Skeletal muscle tissue (tissue), 4 donors: ENCODE measurements around the gene PGLYRP4. TPM values are rescaled to one million over a fixed set of nuclear protein-coding genes. Genes with fewer than 3 reads are reported as not detected.
"Not testable (repeated sequence)": the region's sequence is repeated elsewhere in the genome, so short reads cannot be mapped to it uniquely, and the experiment has no call there.

Experiments used
- H3K27ac ChIP-seq: one replicate; pipeline ENCODE4 v1.7.0; 2013; ENCODE audit warnings: mild to moderate bottlenecking, low read depth, low read length, inconsistent platforms
- H3K27me3 ChIP-seq, 3 donors: one replicate each; pipeline ENCODE4 v1.7.0; 2013; ENCODE audit warnings: low read length in 3 of 3; ENCODE audit not compliant: control insufficient read depth in 3 of 3, insufficient read depth in 3 of 3
- H3K36me3 ChIP-seq, 3 donors: one replicate each; pipeline ENCODE4 v1.7.0; 2013; ENCODE audit warnings: low read length in 3 of 3; ENCODE audit not compliant: control insufficient read depth in 3 of 3, insufficient read depth in 3 of 3
- H3K4me1 ChIP-seq, 3 donors: one replicate each; pipeline ENCODE4 v1.7.0; 2013; ENCODE audit warnings: low read length in 3 of 3, mild to moderate bottlenecking in 3 of 3; ENCODE audit not compliant: control insufficient read depth in 3 of 3, insufficient read depth in 3 of 3
- H3K4me3 ChIP-seq, 3 donors: one replicate each; pipeline ENCODE4 v1.7.0; 2013; ENCODE audit warnings: low read length in 3 of 3
- H3K9ac ChIP-seq, 3 donors: one replicate each; pipeline ENCODE4 v1.7.0; 2013; ENCODE audit warnings: low read length in 3 of 3, mild to moderate bottlenecking in 3 of 3, moderate library complexity in 2 of 3, low read depth in 1 of 3
- H3K9me3 ChIP-seq, 3 donors: one replicate each; pipeline ENCODE4 v1.7.0; 2013; ENCODE audit warnings: low read length in 3 of 3; ENCODE audit not compliant: control insufficient read depth in 3 of 3
- total RNA-seq: library from RNA; depleted of rRNA; stranded (reverse); fragments of >200 nt; gene quantifications from one replicate; pipeline ENCODE4 v1.2.3, GENCODE V29; 2014
- donor health status: Osteomylitis.

PGLYRP4 gene
- total RNA-seq, 1 donor from 2014 or later: not detected

- not testable (repeated sequence) for H3K4me3 ChIP-seq, H3K27ac ChIP-seq, H3K9ac ChIP-seq, H3K27me3 ChIP-seq, H3K4me1 ChIP-seq, H3K36me3 ChIP-seq, H3K9me3 ChIP-seq
These were observed 34.3 kb downstream of the PGLYRP4 start for GRCh38 chr1:153314388-153314787.

GRCh38 chr1:153313288-153313687 lies 35.4 kb downstream of the PGLYRP4 start:
- no peak overlapping the region for H3K27ac ChIP-seq
- H3K36me3 ChIP-seq: no peaks in the 10 kb centered on the region
- H3K27me3 ChIP-seq: peaks cover 0 to 4% (median 3%) of the 10 kb centered on the region in 3 donors
- H3K4me1 ChIP-seq: no peaks in the 10 kb centered on the region
- H3K4me3 ChIP-seq: no peak overlapping the region
- peaks cover 0 to 2% (median 0%) of the 10 kb centered on the region in 3 donors for H3K9me3 ChIP-seq
- no peak overlapping the region for H3K9ac ChIP-seq

GRCh38 chr1:153312570-153313186 lies 36.0 kb downstream of the PGLYRP4 start, which contains the start of gene PGLYRP3:
PGLYRP3 (minus strand) TSS chr1:153312952; CDS start chr1:153310665, 2,287 bp downstream.
- no peak within 1 kb of the TSS for H3K9ac ChIP-seq

GRCh38 chr1:153310526-153310925 lies 38.1 kb downstream of the PGLYRP4 start:
- Histone ChIP-seq H3K4me3 (no peak overlapping the region), H3K9me3 (no peaks in the 10 kb centered on the region), H3K36me3 (no peaks in the 10 kb centered on the region), H3K9ac (no peak overlapping the region), H3K27me3 (peaks cover 0 to 14% (median 5%) of the 10 kb centered on the region in 3 donors), H3K27ac (no peak overlapping the region), H3K4me1 (no peaks in the 10 kb centered on the region)

More at GRCh38 chr1:153312570-153313186, 36.0 kb downstream of the PGLYRP4 start, which contains the start of gene PGLYRP3:
- H3K9me3 ChIP-seq: no peaks in the 10 kb centered on the region
- no peaks in the 10 kb centered on the region for H3K36me3 ChIP-seq
- no peak within 1 kb of the TSS for H3K4me3 ChIP-seq
- no peak within 1 kb of the TSS for H3K27ac ChIP-seq
- peaks cover 0 to 4% (median 3%) of the 10 kb centered on the region in 3 donors for H3K27me3 ChIP-seq
- H3K4me1 ChIP-seq: no peaks in the 10 kb centered on the region

- Histone ChIP-seq H3K27me3 (peaks cover 0 to 14% (median 6%) of the 10 kb centered on the region in 3 donors), H3K36me3 (no peaks in the 10 kb centered on the region)
These were observed 39.2 kb downstream of the PGLYRP4 start for GRCh38 chr1:153309441-153309840.

GRCh38 chr1:153308540-153308939 lies 40.1 kb downstream of the PGLYRP4 start:
- Histone ChIP-seq H3K27me3 (peaks cover 0 to 18% (median 6%) of the 10 kb centered on the region in 3 donors), H3K9ac (no peak overlapping the region), H3K27ac (no peak overlapping the region), H3K36me3 (no peaks in the 10 kb centered on the region), H3K4me1 (no peaks in the 10 kb centered on the region), H3K9me3 (no peaks in the 10 kb centered on the region), H3K4me3 (no peak overlapping the region)

More at GRCh38 chr1:153309441-153309840, 39.2 kb downstream of the PGLYRP4 start:
- Histone ChIP-seq H3K9me3 (no peaks in the 10 kb centered on the region), H3K27ac (no peak overlapping the region), H3K4me3 (no peak overlapping the region), H3K9ac (no peak overlapping the region), H3K4me1 (no peaks in the 10 kb centered on the region)

GRCh38 chr1:153307221-153307600 lies 41.4 kb downstream of the PGLYRP4 start:
- Histone ChIP-seq H3K36me3 (no peaks in the 10 kb centered on the region), H3K4me1 (no peaks in the 10 kb centered on the region), H3K27ac (no peak overlapping the region)

GRCh38 chr1:153306303-153307220 lies 42.1 kb downstream of the PGLYRP4 start:
- Histone ChIP-seq H3K9ac (no peak overlapping the region), H3K4me3 (no peak overlapping the region), H3K36me3 (no peaks in the 10 kb centered on the region), H3K9me3 (no peaks in the 10 kb centered on the region), H3K4me1 (no peaks in the 10 kb centered on the region), H3K27me3 (peaks cover 0 to 18% (median 6%) of the 10 kb centered on the region in 3 donors), H3K27ac (no peak overlapping the region)

More at GRCh38 chr1:153307221-153307600, 41.4 kb downstream of the PGLYRP4 start:
- Histone ChIP-seq H3K9ac (no peak overlapping the region), H3K27me3 (peaks cover 0 to 18% (median 6%) of the 10 kb centered on the region in 3 donors), H3K4me3 (no peak overlapping the region), H3K9me3 (no peaks in the 10 kb centered on the region)

GRCh38 chr1:153305682-153306081 lies 43.0 kb downstream of the PGLYRP4 start:
- H3K4me1 ChIP-seq: no peaks in the 10 kb centered on the region
- no peaks in the 10 kb centered on the region for H3K9me3 ChIP-seq
- no peak overlapping the region for H3K27ac ChIP-seq
- no peaks in the 10 kb centered on the region for H3K36me3 ChIP-seq
- H3K4me3 ChIP-seq: no peak overlapping the region
- H3K9ac ChIP-seq: no peak overlapping the region
- H3K27me3 ChIP-seq: peaks cover 0 to 18% (median 6%) of the 10 kb centered on the region in 3 donors

GRCh38 chr1:153302308-153302707 lies 46.3 kb downstream of the PGLYRP4 start:
- Histone ChIP-seq H3K27ac (no peak overlapping the region), H3K9ac (no peak overlapping the region), H3K4me1 (no peaks in the 10 kb centered on the region), H3K36me3 (no peaks in the 10 kb centered on the region), H3K9me3 (no peaks in the 10 kb centered on the region), H3K27me3 (peaks cover 0 to 10% (median 3%) of the 10 kb centered on the region in 3 donors), H3K4me3 (no peak overlapping the region)
